Neural cell (in vitro differentiated cells): ENCODE results near the gene SOS1. TPM values are rescaled to one million over a fixed set of nuclear protein-coding genes. Genes with fewer than 3 reads are reported as not detected.

ENCODE experiments used
- H2AFZ ChIP-seq: fragments of 200-600, 300-800 bp; sonication (generic), shearing (Covaris generic); 2 replicates; pipeline ENCODE4 v1.6.0; 2014; ENCODE audit warnings: low read depth, mild to moderate bottlenecking, antibody characterized with exemption, low read length, moderate library complexity
- H3F3A ChIP-seq: fragments of 200-600 bp; shearing (Covaris generic); 2 replicates; pipeline ENCODE4 v1.6.1; 2016; ENCODE audit warnings: mild to moderate bottlenecking, moderate library complexity, mixed read lengths, antibody characterized with exemption, low read length; ENCODE audit not compliant: insufficient read depth, poor library complexity, severe bottlenecking
- H3K27ac ChIP-seq: fragments of 200-600, 300-800 bp; sonication (generic), shearing (Covaris generic); 2 replicates; pipeline ENCODE4 v1.5.1; 2014; ENCODE audit warnings: mild to moderate bottlenecking, low read length, moderate library complexity
- H3K27me3 ChIP-seq: fragments of 300-800, 200-600 bp; sonication (generic), shearing (Covaris generic); 2 replicates; pipeline ENCODE4 v1.6.0; 2014; ENCODE audit warnings: mild to moderate bottlenecking, low read depth, low read length, moderate library complexity; ENCODE audit not compliant: insufficient read depth
- H3K36me3 ChIP-seq: fragments of 300-800, 200-600 bp; sonication (generic), shearing (Covaris generic); 2 replicates; pipeline ENCODE4 v1.5.1; 2014; ENCODE audit warnings: mild to moderate bottlenecking, antibody characterized with exemption, low read length, moderate library complexity; ENCODE audit not compliant: insufficient read depth
- H3K4me2 ChIP-seq: fragments of 300-800, 200-600 bp; sonication (generic), shearing (Covaris generic); 2 replicates; pipeline ENCODE4 v1.6.0; 2014; ENCODE audit warnings: mild to moderate bottlenecking, low read length
- H3K4me3 ChIP-seq: fragments of 300-800, 200-600 bp; sonication (generic), shearing (Covaris generic); 2 replicates; pipeline ENCODE4 v1.5.1; 2014; ENCODE audit warnings: mild to moderate bottlenecking, low read length, moderate library complexity
- H3K79me2 ChIP-seq: fragments of 200-600 bp; shearing (Covaris generic); replicated peaks from 2 replicates; pipeline ENCODE4 v1.6.0; 2014; ENCODE audit warnings: mild to moderate bottlenecking, low read length, moderate library complexity; ENCODE audit not compliant: insufficient read depth
- H3K9ac ChIP-seq: fragments of 300-800, 200-600 bp; sonication (generic), shearing (Covaris generic); 2 replicates; pipeline ENCODE4 v1.6.1; 2016; ENCODE audit warnings: mild to moderate bottlenecking, low read length, mixed read lengths
- H3K9me2 ChIP-seq: fragments of 200-600 bp; shearing (Covaris generic); 2 replicates; pipeline ENCODE4 v1.6.1; 2016; ENCODE audit warnings: mild to moderate bottlenecking, low read length, mixed read lengths; ENCODE audit not compliant: insufficient read depth
- H3K9me3 ChIP-seq: fragments of 200-600, 300-800 bp; sonication (generic), shearing (Covaris generic); 2 replicates; pipeline ENCODE4 v1.6.1; 2016; ENCODE audit warnings: mild to moderate bottlenecking, mixed run types, low read length, moderate library complexity, mixed read lengths
- H4K20me1 ChIP-seq: fragments of 200-600 bp; shearing (Covaris generic); 2 replicates; pipeline ENCODE4 v1.6.1; 2016; ENCODE audit warnings: mild to moderate bottlenecking, mixed run types; ENCODE audit not compliant: insufficient read depth
- EP300 ChIP-seq: fragments of 450-650 bp; conservative IDR thresholded peaks from 2 replicates; pipeline ENCODE4 v1.6.1; 2014; ENCODE audit warnings: antibody characterized with exemption, mild to moderate bottlenecking, moderate library complexity; ENCODE audit not compliant: poor library complexity, severe bottlenecking
- EZH2 ChIP-seq: fragments of 200-600, 300-800 bp; shearing (Covaris generic), sonication (generic); IDR thresholded peaks from 2 replicates; pipeline ENCODE4 v1.6.1; 2014; ENCODE audit warnings: antibody characterized with exemption, low read length, borderline replicate concordance, mild to moderate bottlenecking; ENCODE audit not compliant: insufficient read depth, poor library complexity, severe bottlenecking
- MXI1 ChIP-seq: fragments of 450-650 bp; conservative IDR thresholded peaks from 2 replicates; pipeline ENCODE4 v1.6.1; 2014; ENCODE audit warnings: antibody characterized with exemption, mild to moderate bottlenecking; ENCODE audit not compliant: poor library complexity, severe bottlenecking
- POLR2AphosphoS5 ChIP-seq: IDR thresholded peaks from 2 replicates; pipeline ENCODE4 v1.6.1; 2012
- RAD21 ChIP-seq: fragments of 450-650 bp; conservative IDR thresholded peaks from 2 replicates; pipeline ENCODE4 v1.6.1; 2014; ENCODE audit warnings: antibody characterized with exemption, mild to moderate bottlenecking, moderate library complexity
- SMC3 ChIP-seq: fragments of 450-650 bp; conservative IDR thresholded peaks from 2 replicates; pipeline ENCODE4 v1.6.1; 2014; ENCODE audit warnings: antibody characterized with exemption, mild to moderate bottlenecking, moderate library complexity; ENCODE audit not compliant: poor library complexity
- TAF1 ChIP-seq: IDR thresholded peaks from 2 replicates; pipeline ENCODE4 v1.6.1; 2012; ENCODE audit warnings: low read depth
- polyA plus RNA-seq: library from polyadenylated mRNA; depleted of rRNA; stranded (reverse); fragments of >200 nt; gene quantifications from 2 replicates; pipeline ENCODE4 v1.2.3, GENCODE V29; 2014
- TF ChIP-seq, protein P1 (sequence below): fragments of 450-650 bp; IDR thresholded peaks from 2 replicates; pipeline ENCODE4 v1.5.1; 2014; ENCODE audit warnings: antibody characterized with exemption, mild to moderate bottlenecking, moderate library complexity; ENCODE audit not compliant: poor library complexity, severe bottlenecking
- TF ChIP-seq, protein P2 (sequence below): IDR thresholded peaks from 2 replicates; pipeline ENCODE4 v1.6.1; 2012; ENCODE audit warnings: borderline replicate concordance

The SOS1 gene
- polyA plus RNA-seq, 1 donor from 2014 or later, result 19.0 TPM

DNA sequence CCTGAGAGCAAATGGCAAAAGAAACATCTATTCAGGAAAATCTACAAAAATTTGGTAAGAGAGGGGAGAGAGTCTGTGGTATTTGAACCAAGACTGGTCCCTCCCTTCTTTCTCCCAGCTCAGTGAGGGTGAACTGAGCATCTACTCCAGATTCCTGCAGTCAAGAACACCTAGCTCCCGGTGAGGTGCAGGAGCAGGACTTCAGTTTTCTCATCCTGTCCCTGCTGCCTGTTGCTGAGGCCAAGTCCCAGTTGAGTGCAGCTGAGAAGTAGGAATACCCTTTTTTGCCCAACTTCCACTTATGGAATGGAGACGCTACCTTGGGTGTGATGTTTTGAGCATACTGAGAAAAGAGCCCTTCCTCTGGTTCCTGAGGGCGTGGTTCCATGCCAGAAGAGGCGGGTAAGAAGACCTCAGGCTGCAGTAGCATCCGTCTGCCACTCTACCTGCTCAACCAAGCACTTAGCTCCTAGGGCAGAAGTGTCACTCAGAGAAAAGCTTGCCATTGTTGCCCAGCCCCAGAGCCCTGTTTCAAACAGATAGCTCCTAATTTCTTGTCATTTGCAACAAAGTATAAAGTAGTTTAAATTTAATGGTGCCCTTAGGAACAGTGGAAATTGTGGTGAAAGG lies 112.9 kb downstream of the SOS1 start:
- H3K36me3 ChIP-seq, result peaks cover 12% of the 10 kb centered on the region
- no peak overlapping the region for H3K9ac ChIP-seq
- H3K9me3 ChIP-seq, result no peaks in the 10 kb centered on the region
- no peak overlapping the region for H3K27ac ChIP-seq
- no peak for TF ChIP-seq MXI1
- no peak for TF ChIP-seq EZH2
- TF ChIP-seq, protein P1, sequence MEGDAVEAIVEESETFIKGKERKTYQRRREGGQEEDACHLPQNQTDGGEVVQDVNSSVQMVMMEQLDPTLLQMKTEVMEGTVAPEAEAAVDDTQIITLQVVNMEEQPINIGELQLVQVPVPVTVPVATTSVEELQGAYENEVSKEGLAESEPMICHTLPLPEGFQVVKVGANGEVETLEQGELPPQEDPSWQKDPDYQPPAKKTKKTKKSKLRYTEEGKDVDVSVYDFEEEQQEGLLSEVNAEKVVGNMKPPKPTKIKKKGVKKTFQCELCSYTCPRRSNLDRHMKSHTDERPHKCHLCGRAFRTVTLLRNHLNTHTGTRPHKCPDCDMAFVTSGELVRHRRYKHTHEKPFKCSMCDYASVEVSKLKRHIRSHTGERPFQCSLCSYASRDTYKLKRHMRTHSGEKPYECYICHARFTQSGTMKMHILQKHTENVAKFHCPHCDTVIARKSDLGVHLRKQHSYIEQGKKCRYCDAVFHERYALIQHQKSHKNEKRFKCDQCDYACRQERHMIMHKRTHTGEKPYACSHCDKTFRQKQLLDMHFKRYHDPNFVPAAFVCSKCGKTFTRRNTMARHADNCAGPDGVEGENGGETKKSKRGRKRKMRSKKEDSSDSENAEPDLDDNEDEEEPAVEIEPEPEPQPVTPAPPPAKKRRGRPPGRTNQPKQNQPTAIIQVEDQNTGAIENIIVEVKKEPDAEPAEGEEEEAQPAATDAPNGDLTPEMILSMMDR, result no peak
- no peak for TF ChIP-seq RAD21
- no peak for TF ChIP-seq SMC3
- TF ChIP-seq POLR2AphosphoS5, result no peak
- no peak for TF ChIP-seq EP300
- TF ChIP-seq, protein P2, sequence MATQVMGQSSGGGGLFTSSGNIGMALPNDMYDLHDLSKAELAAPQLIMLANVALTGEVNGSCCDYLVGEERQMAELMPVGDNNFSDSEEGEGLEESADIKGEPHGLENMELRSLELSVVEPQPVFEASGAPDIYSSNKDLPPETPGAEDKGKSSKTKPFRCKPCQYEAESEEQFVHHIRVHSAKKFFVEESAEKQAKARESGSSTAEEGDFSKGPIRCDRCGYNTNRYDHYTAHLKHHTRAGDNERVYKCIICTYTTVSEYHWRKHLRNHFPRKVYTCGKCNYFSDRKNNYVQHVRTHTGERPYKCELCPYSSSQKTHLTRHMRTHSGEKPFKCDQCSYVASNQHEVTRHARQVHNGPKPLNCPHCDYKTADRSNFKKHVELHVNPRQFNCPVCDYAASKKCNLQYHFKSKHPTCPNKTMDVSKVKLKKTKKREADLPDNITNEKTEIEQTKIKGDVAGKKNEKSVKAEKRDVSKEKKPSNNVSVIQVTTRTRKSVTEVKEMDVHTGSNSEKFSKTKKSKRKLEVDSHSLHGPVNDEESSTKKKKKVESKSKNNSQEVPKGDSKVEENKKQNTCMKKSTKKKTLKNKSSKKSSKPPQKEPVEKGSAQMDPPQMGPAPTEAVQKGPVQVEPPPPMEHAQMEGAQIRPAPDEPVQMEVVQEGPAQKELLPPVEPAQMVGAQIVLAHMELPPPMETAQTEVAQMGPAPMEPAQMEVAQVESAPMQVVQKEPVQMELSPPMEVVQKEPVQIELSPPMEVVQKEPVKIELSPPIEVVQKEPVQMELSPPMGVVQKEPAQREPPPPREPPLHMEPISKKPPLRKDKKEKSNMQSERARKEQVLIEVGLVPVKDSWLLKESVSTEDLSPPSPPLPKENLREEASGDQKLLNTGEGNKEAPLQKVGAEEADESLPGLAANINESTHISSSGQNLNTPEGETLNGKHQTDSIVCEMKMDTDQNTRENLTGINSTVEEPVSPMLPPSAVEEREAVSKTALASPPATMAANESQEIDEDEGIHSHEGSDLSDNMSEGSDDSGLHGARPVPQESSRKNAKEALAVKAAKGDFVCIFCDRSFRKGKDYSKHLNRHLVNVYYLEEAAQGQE, result no peak
- no peak for TF ChIP-seq TAF1
- no peaks in the 10 kb centered on the region for H3K79me2 ChIP-seq
- no peaks in the 10 kb centered on the region for H3K9me2 ChIP-seq
- H3K4me3 ChIP-seq, result no peak overlapping the region
- no peaks in the 10 kb centered on the region for H4K20me1 ChIP-seq
- no peak overlapping the region for H2AFZ ChIP-seq
- H3K27me3 ChIP-seq, result no peaks in the 10 kb centered on the region
- no peaks in the 10 kb centered on the region for H3F3A ChIP-seq
- no peak overlapping the region for H3K4me2 ChIP-seq

DNA sequence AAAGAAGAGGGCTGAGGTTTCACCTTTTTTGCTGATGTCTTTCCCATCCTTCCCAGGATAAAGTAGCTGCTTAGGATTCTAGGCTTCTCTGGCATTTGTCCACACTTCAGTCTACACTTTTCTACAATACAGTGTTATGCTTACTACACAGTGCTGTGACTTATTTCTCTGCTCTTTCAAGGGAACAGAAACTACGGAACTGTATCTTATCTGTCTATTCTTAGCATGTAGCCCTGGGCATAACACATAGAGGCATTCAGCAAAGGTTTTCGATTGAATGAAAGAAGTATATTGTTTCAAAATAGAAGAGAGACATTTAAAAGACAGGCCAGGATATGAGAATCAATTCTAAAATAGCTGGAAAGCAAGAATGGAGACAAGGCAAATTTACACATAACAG lies 120.3 kb downstream of the SOS1 start:
- H2AFZ ChIP-seq, result no peak overlapping the region
- H3K79me2 ChIP-seq, result no peaks in the 10 kb centered on the region
- H3K9ac ChIP-seq, result no peak overlapping the region
- H3K27ac ChIP-seq, result no peak overlapping the region
- H3K9me2 ChIP-seq, result no peaks in the 10 kb centered on the region
- no peaks in the 10 kb centered on the region for H3K27me3 ChIP-seq
- H3K4me2 ChIP-seq, result no peak overlapping the region
- no peaks in the 10 kb centered on the region for H3K9me3 ChIP-seq
- H3F3A ChIP-seq, result peaks cover 3% of the 10 kb centered on the region
- no peaks in the 10 kb centered on the region for H4K20me1 ChIP-seq
- TF ChIP-seq EZH2, result no peak
- TF ChIP-seq POLR2AphosphoS5, result no peak
- no peak for TF ChIP-seq EP300
- TF ChIP-seq, protein P2, result no peak
- TF ChIP-seq, protein P1, result no peak
- no peak for TF ChIP-seq RAD21
- TF ChIP-seq TAF1, result no peak
- H3K4me3 ChIP-seq, result no peak overlapping the region
- H3K36me3 ChIP-seq, result no peaks in the 10 kb centered on the region
